ENCODE data around the gene EGFL7. TPM values are rescaled to one million over a fixed set of nuclear protein-coding genes. Genes with fewer than 3 reads are reported as not detected.

EGFL7 gene
- total RNA-seq, 1 donor from 2014 or later: 109 TPM

DNA sequence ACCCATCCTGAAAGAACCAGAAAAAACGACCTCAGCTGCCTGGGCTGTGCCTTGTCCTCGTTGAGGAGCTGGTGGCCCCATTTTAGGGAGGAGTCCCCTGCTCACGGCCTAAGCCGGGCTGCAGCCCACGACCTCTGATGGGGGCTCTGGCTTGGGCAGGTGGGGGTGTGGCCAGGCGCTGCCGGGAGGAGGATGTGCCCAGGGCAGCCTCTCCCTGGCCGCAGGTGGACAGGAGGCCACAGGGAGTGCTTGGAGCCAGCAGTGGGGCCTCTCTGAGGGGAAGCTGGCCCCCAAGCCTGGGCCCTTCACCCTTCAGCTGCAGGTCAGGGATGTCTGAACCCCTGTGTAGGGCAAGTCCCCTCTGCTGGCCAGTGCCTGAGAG lies 52.2 kb downstream of the EGFL7 start:
- peak; percentile 42 for DNase-seq (ENCODE audit: low spot score)

DNA sequence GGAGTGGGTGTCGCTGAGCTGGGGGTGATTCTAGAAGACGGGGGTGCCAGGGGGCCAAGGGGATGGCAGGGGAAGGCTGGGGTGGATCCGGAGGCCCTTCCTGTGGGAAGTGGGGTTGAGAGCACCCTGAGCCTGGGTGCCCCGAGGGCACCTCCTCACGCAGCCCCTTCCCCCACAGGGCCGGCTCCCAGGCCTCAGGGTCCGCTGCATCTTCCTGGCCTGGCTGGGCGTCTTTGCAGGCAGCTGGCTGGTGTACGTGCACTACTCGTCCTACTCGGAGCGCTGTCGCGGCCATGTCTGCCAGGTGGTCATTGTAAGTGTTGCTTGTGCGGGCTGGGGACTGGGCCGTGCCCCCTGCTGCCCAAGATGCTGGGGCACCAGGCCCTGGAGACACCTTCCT lies 54.7 kb downstream of the EGFL7 start:
- DNase-seq (ENCODE audit: low spot score): no peak

DNA sequence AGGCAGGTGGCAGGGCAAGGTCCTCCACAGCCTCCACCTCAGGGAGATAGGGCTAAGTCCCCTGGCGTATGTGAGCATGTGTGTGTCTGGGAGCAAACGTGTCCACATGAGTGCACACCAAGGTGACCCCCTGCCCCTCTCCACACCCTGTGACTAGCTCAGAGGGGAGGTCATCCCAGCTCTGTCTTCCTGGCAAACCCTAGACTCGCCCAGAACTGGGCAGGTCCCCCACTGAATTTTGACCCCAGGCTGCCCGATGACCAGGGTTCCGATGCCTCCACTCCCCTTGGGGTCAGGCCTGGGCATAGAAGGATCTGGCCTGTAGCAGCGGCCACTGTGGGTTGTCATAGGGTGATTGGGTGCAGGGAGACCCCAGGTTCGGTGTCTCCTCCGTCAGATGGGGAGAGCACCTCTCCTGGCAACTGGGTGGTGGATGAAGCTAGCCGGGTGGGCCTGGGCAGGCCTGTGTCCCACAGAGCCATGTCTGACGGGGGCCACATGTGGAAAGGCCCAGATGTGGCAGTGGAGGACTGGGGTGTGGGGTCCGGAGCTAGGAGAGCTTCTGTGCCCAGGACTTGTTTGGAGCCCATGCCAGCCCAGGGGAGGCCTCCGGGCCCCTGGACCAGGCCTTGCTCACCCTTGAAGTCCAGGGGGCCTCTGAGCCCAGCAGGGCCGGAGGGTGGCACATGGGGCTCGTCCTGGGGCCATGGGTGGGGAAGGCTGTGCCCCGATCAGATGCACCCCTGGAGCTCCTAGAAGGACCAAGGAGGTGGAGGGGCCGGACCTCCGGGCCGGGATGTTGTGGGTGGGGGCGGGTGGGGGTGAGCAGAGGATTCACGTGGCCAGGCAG lies 55.9 kb downstream of the EGFL7 start:
- no peak for DNase-seq (ENCODE audit: low spot score)

DNA sequence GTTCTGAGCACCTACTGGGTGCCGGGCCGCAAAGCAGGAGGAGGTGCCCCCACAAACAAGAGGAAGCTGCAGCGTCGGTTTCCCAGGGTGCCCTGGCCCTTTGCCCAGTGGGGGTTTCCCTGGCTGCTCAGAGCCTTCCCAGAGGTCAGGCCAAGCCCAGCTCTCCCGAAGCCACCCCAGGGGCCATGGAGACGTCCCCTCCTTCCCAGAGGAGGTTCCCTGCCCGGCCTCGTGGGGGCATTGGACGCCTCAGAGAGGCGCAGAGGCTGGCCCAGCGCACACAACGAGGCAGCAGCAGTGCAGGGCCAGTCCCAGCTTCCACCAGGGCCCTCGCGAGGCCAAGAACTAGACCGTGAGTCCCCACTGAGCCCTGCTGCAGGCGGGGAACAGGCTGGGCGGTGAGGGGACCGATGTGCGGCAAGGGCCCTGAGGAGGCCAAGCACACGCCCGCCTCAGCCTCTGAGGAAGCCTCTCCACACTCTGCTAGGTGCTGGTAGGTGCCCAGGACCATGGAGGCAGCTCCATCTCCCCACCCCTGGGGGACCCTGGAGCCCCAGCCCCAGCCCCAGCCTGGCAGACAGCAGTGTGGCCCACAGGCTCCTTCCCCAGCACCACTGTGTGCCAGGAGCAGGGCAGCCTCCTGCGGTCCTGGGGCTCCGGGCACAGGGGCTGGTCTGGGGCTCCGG lies 56.6 kb downstream of the EGFL7 start:
- no peak for DNase-seq (ENCODE audit: low spot score)

DNA sequence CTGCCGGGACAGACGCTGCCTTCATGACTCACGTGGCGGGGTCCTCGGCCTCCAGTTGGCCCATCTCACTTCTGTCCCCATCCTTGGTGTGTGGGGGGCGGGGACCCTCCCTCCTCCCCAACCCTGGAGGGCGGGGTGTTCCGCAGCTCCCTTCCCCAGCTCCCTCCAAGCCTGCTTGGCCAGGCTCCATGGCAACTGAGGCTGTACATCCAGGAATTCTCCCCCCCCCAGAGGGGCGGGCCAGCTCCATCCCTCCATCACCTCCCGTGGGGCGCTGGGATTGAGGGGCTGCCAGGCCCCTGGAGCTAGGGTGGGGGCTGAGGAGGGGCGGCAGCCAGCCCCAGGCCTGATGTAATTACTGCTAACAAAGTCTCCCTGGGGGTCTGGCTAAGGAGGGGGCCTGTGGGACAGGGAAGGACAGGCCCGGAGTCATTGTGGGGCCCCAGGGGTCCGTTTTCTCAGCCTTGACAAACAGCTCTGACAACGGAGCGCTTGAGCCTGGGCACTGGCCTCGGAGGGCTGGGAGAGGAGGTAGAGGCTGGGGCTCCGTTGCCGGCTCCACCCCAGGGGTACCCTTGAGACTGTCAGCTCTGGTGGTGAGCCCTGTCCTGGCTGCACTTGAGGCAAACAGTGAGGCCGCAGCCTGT lies 57.7 kb downstream of the EGFL7 start:
- no peak for DNase-seq (ENCODE audit: low spot score)

DNA sequence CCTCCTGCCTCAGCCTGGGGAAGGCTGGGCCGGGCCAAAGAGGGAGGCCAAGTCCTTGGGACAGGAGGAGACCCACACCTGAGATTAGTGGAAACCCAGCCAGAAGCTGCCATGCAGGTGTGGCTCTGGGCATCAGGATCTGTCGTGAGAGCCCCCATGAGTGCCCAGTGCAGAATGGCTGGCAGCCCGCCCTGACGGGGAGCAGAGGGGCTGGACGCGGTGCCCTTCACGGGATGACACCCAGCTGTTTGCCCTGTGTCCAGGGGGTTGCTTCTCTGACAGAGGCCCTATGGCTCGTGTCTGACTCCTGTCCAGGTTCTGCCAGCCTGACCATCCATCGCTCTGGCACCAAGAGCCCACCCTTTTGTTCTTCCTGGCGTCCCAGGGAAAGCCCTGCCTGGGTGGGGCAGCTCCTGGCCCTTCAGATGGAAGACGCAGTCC lies 58.2 kb downstream of the EGFL7 start:
- DNase-seq (ENCODE audit: low spot score): no peak

DNA sequence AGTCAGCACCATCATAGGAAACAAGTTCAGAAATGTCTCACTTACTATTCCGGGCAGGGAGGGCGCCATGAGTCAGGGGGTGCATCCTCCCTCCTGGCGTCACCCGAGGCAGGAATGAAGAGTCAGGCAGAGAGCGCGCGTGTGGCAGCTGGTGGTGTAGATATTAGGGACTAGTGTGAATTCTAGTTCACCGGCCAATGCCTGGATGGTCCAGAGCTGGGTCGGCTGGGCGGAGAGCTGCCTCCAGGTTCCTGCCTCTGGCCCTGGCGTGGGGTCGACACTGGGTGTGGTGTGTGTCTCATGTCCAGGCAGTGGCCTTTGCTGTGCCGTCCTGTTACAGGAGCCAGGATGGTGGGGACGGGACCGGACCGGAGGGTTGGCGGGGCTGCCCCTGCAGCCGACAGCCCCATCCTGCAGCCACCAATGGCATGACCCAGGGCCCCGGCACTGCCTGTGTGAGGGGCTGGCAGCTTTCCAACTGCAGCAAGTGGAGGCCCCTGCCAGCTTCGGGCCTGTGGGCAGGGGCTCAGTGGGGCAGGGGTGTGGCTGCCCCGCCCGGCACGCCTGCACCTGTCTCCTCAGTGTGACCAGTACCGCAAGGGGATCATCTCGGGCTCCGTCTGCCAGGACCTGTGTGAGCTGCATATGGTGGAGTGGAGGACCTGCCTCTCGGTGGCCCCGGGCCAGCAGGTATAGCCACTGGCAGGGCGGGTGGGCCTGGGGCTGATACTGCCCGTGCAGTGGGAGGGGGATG lies 58.8 kb downstream of the EGFL7 start:
- DNase-seq (ENCODE audit: low spot score): no peak

Other genes with a start within 250 kb of the EGFL7 start
- gene INPP5E, start 223.1 kb upstream of the EGFL7 start, total RNA-seq: 13.5 TPM
- gene SEC16A, start 179.9 kb upstream of the EGFL7 start, total RNA-seq: 102 TPM
- gene NOTCH1, start 116.9 kb upstream of the EGFL7 start, total RNA-seq: 134 TPM
- gene AGPAT2, start 24.5 kb downstream of the EGFL7 start, total RNA-seq: 52.2 TPM
- 6.6 TPM for gene DIPK1B, start 49.7 kb downstream of the EGFL7 start, total RNA-seq
- 40.6 TPM for gene LCN10, start 80.0 kb downstream of the EGFL7 start, total RNA-seq
- gene LCN6, start 85.6 kb downstream of the EGFL7 start, total RNA-seq: 62.8 TPM
- gene LCN8, start 95.3 kb downstream of the EGFL7 start, total RNA-seq: not detected
- gene LCN15, start 101.6 kb downstream of the EGFL7 start, total RNA-seq: not detected
- gene TMEM141, start 128.4 kb downstream of the EGFL7 start, total RNA-seq: 80.8 TPM
- gene CCDC183, start 133.4 kb downstream of the EGFL7 start, total RNA-seq: 0.18 TPM
- 60.2 TPM for gene RABL6, start 145.0 kb downstream of the EGFL7 start, total RNA-seq
- gene AJM1, start 179.6 kb downstream of the EGFL7 start, total RNA-seq: 4.8 TPM
- gene PHPT1, start 186.5 kb downstream of the EGFL7 start, total RNA-seq: 109 TPM
- gene MAMDC4, start 189.4 kb downstream of the EGFL7 start, total RNA-seq: 10.7 TPM
- gene EDF1, start 203.4 kb downstream of the EGFL7 start, total RNA-seq: 338 TPM
- gene TRAF2, start 223.6 kb downstream of the EGFL7 start, total RNA-seq: 16.4 TPM

Measured in ureter (tissue), 1 donor.